ENCODE data around the gene HECW1.
A peak's percentile ranks its signal among the peaks of the same experiment; 100 is the strongest.

The HECW1 gene

DNA sequence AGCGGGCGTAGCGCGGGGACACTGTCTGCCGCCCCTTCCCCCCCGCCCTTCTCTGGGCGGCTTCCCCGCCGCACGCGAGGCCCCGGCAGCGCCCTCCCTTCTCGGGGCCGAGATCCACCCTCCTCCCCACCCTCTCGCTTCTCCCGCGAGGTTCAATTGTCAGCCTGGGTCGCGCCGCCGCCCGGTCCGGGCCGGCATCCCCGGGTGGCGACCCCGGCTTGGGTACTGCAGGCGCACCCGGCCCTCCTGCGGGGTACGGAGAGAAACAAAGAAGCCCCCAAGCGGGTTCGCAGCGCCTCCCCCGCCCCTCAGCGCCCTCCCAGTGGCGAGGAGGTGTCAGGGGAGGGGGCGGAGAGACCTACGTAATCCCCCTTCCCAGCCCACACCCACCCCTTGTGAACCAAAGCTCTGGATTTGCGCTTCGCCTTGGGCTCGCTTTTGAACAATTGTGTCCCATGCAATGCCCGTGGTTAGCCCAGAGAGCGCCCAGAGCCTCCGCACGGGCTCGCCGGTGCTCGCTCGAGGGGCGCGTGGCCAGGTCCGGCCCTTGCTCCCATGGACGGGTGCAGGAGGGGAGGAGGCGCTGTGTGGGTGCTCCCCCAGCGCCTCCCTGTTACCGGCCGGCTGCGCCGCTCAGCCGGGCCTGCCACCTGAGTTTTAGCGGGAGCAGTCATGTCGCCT, 634 bp downstream of the HECW1 start:
- DNase-seq (ENCODE audit: low spot score): peak; percentile 69

DNA sequence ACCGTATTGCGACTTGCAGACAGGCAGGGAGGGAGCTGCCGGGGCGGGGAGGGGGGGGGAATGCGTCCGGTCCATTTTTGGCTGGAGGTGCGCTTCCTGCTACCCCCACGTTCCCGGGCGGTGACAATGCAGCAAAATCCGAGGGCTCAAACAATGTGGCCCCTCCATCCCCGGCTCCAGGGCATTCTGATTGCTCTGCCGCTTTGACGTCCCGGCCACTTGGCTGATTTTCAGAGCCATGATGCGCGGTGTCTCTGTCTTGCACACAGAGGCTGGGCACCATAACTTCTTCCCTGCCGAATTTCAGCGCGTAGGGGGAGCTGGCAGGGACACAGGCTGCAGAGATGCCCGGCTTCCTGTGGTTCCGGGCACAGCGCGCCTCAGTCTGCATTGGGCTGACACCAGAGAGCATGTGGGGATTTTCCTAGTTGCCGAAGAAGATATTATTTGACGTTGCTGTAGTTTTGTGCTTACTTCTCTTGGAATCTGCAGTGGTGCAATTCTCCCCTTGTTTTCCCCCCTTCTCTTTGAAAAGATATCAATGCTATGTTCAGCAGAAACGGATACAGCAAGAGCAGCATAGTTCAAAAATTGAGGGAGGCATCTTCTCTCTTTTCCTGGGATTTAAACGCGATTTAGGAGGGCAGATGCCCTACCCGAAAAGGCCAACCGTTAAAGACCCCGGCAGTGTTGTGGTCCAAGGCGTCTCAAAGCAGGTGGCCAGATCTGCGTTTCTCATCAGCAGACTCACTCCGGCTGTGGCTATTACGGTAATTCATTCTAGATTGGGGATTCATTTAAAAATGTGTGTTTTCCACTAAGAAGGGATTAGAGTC, 1.4 kb downstream of the HECW1 start:
- peak; percentile 30 for DNase-seq (ENCODE audit: low spot score)

DNA sequence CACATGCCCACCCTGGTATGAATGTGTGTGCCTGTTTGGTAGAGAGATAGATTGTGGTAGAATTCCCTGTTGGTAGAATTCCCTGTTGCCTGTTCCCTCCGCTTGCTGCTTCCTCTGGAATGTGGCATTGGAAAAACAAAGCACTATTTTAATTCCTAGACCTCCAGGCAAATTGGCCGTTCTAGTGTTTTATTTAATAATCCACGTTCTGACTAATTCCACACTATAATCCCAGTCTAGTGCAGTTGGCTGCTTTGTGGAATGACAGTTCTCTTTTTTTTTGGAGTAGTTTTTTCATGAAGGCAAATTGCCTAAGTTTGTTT, 2.0 kb downstream of the HECW1 start:
- DNase-seq (ENCODE audit: low spot score): no peak

DNA sequence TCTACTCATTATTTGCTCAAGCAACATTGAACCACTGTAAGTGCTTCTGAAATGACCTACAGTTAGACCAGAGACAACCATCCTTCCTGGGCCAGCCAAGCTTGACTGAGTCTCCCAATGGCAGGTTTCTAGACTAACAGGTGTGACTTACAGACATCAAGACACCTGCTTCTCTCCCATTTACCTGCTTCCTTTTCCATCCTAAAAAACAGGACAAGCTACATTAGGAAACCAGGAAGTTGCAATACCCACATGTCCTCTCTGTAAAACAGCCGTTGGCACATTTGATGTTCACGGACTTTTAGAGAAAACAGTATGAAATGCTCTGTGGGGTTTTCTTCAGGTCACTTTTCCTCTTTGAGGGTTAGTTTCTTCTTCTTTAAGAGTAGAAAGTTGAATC, 4.0 kb downstream of the HECW1 start:
- no peak for DNase-seq (ENCODE audit: low spot score)

DNA sequence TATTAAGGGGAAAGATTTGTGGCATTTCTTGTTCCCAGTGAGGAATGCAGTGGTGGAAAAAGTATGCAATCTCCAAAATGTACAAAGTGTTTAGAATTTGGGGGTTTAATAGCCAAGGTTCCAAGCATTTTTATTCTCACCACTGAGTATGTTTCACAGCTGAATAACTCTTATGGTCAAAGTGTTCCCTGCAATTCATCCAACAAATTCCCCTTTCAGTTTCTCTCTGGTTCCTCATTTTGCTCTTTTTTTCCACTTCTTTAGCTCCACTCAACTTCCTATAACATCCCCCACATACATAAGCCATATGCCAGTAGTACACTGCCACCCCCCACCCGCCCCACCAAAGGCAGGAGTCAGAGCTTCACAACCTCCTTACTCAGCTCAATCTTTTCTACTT, 4.6 kb downstream of the HECW1 start:
- peak; percentile 36 for DNase-seq (ENCODE audit: low spot score)

GRCh38 chr7:43117861-43118260, 5.4 kb downstream of the HECW1 start:
- DNase-seq (ENCODE audit: low spot score): no peak

- DNase-seq (ENCODE audit: low spot score): no peak
Measured at GRCh38 chr7:43118313-43118712, 5.9 kb downstream of the HECW1 start.

- peak; percentile 78 for DNase-seq (ENCODE audit: low spot score)
Measured at GRCh38 chr7:43119371-43120075, 7.1 kb downstream of the HECW1 start.

- DNase-seq (ENCODE audit: low spot score): no peak
Measured at GRCh38 chr7:43121973-43122372, 9.5 kb downstream of the HECW1 start.

GRCh38 chr7:43123457-43123856, 11.0 kb downstream of the HECW1 start:
- DNase-seq (ENCODE audit: low spot score): no peak

DNA sequence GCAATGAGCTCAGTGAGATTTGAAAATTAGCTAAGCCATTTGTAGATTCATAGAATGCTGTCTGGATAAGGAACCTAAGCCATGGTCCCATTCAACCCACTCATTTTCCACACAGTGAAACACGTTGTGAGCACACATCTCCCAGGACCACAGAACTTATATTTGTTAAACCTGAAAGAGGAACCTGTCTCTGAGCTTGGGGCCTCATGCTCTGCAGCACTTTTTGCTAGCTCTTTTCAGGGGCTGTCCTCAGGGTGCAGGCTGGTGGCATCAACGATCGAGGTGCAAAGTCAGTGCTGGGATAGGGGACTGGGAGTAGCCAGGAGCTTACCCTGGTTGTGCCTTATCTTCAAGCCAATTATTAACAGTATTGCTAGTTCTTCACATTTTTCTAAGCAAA, 11.9 kb downstream of the HECW1 start:
- DNase-seq (ENCODE audit: low spot score): no peak

- DNase-seq (ENCODE audit: low spot score): no peak
Measured at GRCh38 chr7:43130347-43130746, 17.9 kb downstream of the HECW1 start.

- DNase-seq (ENCODE audit: low spot score): no peak
Measured at GRCh38 chr7:43135129-43135528, 22.7 kb downstream of the HECW1 start.

GRCh38 chr7:43136064-43136463, 23.6 kb downstream of the HECW1 start:
- no peak for DNase-seq (ENCODE audit: low spot score)

GRCh38 chr7:43137121-43137744, 24.8 kb downstream of the HECW1 start:
- DNase-seq (ENCODE audit: low spot score): peak; percentile 17

DNA sequence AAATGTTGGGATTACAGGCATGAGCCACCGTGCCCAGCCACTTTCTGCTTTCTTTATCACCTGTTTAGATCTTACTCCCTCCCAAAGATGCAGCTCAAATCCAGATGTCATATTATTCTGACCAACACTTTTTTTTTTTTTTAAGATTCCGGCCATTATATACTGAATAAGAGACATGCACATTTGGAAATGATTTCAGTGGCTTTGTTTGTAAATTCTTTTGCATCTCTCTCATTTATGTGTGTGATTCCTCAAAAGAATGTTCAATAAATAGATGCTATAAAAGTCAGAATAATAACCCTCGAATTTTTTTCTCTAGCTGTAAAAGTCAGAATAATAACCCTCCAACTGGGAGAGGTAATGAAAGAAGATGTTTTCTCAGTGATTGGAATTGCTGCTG, 25.4 kb downstream of the HECW1 start:
- no peak for DNase-seq (ENCODE audit: low spot score)

DNA sequence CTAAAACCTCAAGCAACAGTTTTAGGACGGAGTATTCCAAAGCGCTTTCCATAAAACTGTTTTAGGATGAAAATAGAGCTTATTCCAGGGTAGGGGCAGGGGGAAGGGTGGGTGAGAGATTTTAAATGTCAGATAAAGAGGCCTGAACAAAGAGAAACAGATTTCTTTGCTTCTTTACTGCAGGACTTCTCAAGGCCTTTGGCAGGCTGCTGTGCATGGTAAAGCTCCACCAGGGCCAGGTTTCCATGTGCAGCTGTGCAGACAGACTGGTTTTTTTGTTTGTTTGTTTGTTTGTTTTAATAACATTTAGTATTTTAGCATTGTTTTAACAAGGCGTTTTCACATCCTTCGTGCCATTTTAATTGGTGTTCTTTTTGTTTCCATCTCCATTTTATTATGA, 26.3 kb downstream of the HECW1 start:
- DNase-seq (ENCODE audit: low spot score): no peak

DNA sequence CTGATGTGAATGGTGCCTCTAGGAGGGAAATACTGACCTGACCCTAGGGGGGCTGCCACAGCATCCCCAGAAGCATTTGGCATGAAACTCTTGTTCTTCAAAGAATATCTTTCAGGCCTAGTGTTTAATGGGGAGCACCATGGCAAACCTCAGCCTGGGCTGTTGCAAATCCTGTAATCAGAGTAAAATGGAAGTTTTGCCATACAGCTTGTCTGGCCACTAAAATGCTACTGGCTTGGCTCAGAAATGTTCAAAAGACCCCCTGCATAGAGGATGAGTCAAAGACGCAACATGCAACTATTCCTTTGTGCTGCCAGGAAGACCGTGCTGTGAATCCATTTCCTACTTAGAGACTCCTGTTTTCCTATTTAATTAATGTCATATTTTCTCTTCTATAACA, 26.7 kb downstream of the HECW1 start:
- DNase-seq (ENCODE audit: low spot score): no peak

DNA sequence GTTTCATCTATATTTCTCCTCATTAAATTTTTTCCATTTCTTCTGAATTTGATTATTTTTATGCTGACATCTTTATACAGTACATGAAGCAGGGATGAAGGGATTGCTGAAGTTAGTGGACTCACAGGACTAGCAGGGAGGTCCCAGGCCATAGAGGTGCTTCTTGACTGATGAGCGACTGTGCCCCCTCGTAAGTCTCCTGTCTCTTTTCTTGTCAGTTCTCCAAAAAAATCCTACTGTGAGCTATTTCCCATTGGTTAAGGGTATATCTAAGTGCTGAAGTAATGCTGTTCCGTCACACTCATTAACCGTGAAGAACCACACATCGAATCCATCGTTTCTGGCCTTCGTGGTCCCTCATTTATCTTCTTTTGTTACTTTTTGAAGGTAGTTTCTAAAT, 27.7 kb downstream of the HECW1 start:
- no peak for DNase-seq (ENCODE audit: low spot score)

- no peak for DNase-seq (ENCODE audit: low spot score)
Measured at GRCh38 chr7:43141091-43141490, 28.6 kb downstream of the HECW1 start.

- DNase-seq (ENCODE audit: low spot score): no peak
Measured at GRCh38 chr7:43142703-43143102, 30.3 kb downstream of the HECW1 start.

- DNase-seq (ENCODE audit: low spot score): no peak
Measured at GRCh38 chr7:43143918-43144589, 31.6 kb downstream of the HECW1 start.
